Activated naive CD4-positive, alpha-beta T cell treated with anti-CD3 and anti-CD28 coated beads for 36 hours (primary cell): ENCODE data around the gene CST5. TPM values are rescaled to one million over a fixed set of nuclear protein-coding genes. Genes with fewer than 3 reads are reported as not detected.

Source experiments
- total RNA-seq, 2 experiments: library from RNA; stranded (reverse); gene quantifications; one replicate each; pipeline ENCODE4 v1.2.3, GENCODE V29; 2021

CST5 gene
- total RNA-seq, 2 experiments from 2014 or later, result not detected

Other genes starting within 250 kb of the CST5 start
- under 1 TPM in 1 of 2 experiments, not detected in 1; 0.35 TPM for gene CST3, start 241.8 kb downstream of the CST5 start, total RNA-seq
- gene CST4, start 190.7 kb downstream of the CST5 start, total RNA-seq, result not detected
- not detected for gene CST1, start 128.8 kb downstream of the CST5 start, total RNA-seq
- not detected for gene CST2, start 53.0 kb downstream of the CST5 start, total RNA-seq
- gene GGTLC1, start 109.0 kb upstream of the CST5 start, total RNA-seq, result not detected